HG03159 (cell line): ENCODE measurements around the gene SRD5A1.

Experiments
- ATAC-seq: cut with Tn5 transposase; IDR thresholded peaks from one replicate; pipeline ENCODE4 v1.9.1; 2021; ENCODE audit warnings: mild to moderate bottlenecking, moderate library complexity; ENCODE audit not compliant: unreplicated experiment

Gene SRD5A1

DNA sequence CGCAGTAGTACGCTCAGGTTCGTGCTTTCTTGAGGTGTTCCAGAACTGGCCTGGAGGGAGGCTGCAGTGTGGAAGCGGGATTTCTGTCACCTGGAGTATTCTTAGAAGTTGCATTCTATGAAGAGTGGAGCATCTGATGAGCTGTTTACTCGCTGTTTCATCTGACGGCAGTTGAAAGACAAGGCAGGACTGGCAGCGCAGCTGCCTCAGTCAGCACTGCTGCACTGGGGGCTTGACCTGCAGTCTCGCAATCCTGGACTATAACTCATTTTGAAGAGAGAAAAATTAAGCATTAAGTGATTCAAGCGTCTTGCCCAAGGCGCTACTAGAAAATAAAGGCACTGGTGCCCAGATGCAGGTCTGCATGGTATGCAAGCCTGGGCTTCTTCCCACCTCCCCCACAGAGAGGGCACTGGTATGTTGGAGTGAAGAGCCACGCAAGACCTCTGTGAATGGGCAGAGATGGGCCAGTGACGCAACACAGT lies 90.6 kb downstream of the SRD5A1 start:
- no peak for ATAC-seq
